Hindlimb muscle (tissue), 1 donor: Measurements from ENCODE around the gene MAP9. TPM values are rescaled to one million over a fixed set of nuclear protein-coding genes. Genes with fewer than 3 reads are reported as not detected.
"Not testable (repeated sequence)": the region's sequence is repeated elsewhere in the genome, so short reads cannot be mapped to it uniquely, and the experiment has no call there.

ENCODE experiments used
- DNase-seq: peaks from one replicate; pipeline ENCODE4 v3.0.0-alpha.2; 2013
- polyA plus RNA-seq: library from polyadenylated mRNA; unstranded; fragments of 120-200 nt; gene quantifications from one replicate; pipeline ENCODE4 v1.2.1, GENCODE V29; 2013; ENCODE audit not compliant: insufficient read length

Gene MAP9
- 3.4 TPM for polyA plus RNA-seq

DNA sequence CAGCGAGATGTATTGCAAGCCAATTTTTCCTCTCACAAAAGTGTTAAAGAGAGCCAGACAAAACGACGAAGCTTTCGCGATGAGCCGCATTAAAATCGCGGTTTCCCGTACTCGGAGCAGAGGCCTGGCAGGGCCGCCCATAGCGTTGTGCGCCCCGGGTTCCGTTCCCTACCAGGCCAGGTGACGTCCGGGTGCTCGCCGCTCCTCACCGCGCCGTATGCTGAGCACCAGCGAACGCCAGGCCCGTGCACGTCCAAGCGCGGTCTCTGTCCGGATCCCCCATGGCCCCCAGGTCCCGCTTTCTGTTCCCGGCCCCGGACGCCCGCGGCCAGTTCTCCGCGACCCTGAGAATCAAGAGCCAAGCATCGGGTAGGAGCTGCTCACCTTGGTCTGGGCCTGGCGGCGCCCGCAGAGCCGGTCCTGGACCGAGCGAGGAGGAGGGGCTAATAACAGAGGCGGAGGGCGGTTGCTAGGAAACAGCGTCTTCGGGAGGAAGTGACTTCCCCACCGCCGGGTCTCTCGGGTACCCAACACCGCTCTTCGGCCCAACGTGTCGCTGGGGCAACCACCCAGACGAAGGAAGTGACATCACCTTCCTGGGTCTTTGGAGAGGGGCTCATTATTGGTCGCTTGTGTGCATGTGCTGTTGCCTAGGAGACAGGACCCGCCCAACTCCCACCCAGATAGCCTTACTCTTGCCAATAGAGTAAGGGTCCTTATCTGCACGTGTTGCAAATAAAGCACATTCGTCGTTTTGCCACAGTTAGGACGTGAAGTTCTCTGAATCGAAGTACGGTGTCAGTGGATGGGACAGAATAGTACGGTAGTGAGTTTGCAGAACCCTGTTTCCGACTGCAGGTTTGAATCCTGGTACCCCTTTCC, at the start of gene MAP9:
MAP9 (minus strand) TSS at position 579 of the 882 bp plus-strand sequence. CDS start 1,115 bp downstream, outside the sequence.
- DNase-seq, result peak; percentile 92

- DNase-seq, result not testable (repeated sequence)
Measured at GRCh38 chr4:155424778-155425177, 48.0 kb upstream of the MAP9 start.

DNA sequence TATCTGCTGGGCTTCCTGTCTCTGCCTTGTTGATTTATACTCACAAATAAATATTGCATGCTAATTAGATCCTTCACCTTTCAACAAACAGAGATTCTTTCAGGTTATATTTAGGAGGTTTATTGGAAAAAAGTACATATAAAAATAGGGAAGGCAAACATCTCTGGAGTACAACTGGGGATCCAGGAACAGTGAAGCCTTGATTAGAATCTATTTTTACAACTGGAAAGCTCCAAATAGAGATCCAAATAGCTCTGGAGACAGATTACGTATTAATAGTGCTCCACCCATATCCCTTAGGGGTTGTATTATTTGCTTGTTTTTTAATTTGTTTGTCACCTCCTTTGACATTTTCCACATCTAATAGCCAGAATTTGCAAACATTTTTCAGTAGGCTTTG, 46.9 kb upstream of the MAP9 start:
- DNase-seq, result no peak

GRCh38 chr4:155419266-155419665, 42.5 kb upstream of the MAP9 start:
- no peak for DNase-seq

DNA sequence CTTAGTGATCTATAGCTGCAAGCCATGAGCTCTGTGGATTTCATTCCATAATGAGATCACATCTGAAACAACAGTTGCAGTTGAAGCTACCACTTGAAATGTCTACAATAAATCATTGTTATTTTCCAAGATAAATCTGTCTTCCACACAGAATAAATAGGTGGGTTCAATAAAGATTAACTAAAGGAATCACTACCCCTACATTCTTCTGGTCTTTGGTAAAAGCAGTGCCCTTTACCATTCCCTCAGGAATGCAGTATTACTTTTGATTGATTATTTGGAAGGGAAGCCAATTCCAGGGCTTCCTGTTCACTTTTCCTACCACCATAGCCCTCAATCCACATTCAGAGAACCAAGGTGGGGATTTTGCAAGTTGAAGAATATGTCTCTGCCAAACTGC, 38.9 kb upstream of the MAP9 start:
- DNase-seq, result no peak

DNA sequence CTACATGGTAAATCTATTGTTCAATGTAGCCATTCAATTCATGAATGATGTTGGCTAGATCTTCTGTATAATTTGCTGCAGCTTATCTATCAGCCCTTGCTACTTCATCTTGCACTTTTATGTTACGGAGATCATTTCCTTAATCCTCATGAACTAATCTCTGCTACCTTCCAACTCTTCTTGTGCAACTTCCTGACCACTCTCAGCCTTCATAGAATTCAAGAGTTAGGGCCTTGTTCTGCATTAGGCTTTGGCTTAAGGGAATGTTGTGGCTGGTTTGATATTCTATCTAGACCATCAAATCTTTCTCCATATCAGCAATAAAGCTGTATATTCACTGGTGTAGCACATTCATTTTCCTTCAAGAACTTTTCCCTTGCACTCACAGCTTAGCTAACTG, 36.7 kb upstream of the MAP9 start:
- DNase-seq, result no peak

GRCh38 chr4:155411546-155411945, 34.8 kb upstream of the MAP9 start:
- DNase-seq, result no peak

GRCh38 chr4:155408796-155409195, 32.0 kb upstream of the MAP9 start:
- no peak for DNase-seq

DNA sequence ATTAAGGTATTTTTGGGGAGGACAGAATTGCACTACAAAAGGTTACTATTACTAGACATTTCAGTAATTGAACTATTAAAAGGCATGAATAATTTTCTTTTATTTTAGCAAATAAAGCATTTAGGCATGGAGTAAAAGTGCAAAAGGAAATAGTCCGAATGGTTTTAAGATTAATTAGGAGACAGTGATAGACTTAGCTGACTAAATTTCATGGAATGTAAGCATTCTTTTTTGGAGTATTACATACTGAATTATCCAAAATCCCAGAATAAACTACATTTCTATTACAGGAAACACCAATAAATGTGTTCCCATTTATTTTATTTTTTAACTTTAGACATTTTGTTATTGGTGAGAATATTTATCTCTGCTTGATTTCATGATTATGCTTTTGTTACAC, 30.7 kb upstream of the MAP9 start:
- no peak for DNase-seq

- DNase-seq, result no peak
Measured at GRCh38 chr4:155405059-155405458, 28.3 kb upstream of the MAP9 start.

- DNase-seq, result peak; percentile 12
Measured at GRCh38 chr4:155403886-155404285, 27.1 kb upstream of the MAP9 start.

GRCh38 chr4:155402941-155403340, 26.2 kb upstream of the MAP9 start:
- no peak for DNase-seq

DNA sequence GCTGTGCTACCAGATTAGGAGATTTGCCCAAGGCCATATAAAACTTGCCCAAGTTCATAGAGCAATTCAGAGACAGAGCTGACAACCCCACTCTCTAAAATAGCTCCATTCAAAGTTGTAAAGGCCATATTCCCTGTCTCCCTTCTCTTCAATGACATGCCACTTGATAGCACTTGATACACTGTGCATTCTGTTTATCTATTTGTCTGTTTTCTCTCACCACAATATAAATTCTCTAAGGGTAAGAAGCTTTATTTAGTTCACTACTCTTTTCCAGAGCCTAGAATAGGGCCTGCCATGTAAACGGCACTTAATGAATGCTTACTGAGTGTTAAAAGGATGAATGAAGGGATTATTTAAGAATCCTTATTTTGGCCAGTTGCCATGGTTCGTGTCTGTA, 24.1 kb upstream of the MAP9 start:
- DNase-seq, result no peak

- no peak for DNase-seq
Measured at GRCh38 chr4:155399974-155400697, 23.4 kb upstream of the MAP9 start.

DNA sequence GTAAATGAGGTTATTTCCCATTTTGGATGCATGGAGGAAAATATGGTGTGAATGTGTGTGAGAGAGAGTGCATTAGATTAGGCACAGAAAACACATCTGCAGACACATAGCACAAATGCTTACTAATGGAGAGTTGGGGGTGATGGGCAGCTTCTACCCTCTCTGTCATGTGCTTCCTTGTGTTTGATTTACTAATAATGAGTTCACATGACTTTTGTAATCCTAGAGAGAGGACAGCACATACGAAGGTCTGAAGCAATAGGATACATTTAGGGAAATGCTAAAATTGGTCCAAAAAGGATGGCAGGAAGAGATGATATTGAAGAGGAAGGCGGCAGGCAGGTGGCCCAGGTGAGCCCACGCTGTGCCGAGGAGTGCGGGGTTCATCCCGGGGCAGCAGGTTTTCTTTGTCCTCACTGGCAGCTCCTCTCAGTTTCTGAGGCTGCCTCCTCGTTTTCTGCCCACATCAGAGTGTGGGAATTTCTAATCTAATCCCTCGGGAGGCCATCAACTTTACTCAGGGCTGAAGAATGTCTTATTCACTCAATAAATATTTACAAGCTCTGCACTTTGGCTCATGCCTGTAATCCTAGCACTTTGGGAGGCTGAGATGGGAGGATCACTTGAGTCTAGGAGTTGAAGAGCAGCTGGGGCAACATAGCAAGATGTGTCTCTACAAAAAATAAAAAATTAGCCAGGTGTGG, 15.9 kb upstream of the MAP9 start:
- DNase-seq, result no peak

GRCh38 chr4:155391932-155392331, 15.2 kb upstream of the MAP9 start:
- DNase-seq, result no peak

- no peak for DNase-seq
Measured at GRCh38 chr4:155388162-155388561, 11.4 kb upstream of the MAP9 start.

- DNase-seq, result no peak
Measured at GRCh38 chr4:155383541-155383940, 6.8 kb upstream of the MAP9 start.

DNA sequence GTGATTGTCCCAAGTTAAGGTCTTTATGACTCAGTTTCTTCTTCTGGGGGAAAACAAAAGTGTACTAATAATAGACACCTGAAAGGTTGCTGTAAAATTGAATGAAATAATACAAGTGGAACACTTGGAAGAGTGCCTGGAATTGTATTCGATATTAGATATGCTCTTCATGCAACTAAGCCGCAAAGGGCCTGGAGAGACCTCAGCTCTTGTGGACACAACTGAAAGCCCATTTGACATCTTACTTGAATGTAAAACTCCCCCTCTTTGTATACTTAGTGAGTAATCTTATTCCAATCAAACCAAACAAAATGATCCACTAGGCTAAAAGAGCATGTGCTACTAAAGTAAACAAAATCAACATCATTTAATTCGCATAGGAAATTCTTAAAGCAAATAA, 511 bp upstream of the MAP9 start:
- peak; percentile 10 for DNase-seq

- no peak for DNase-seq
Measured at GRCh38 chr4:155371432-155372043, 5.2 kb downstream of the MAP9 start.

GRCh38 chr4:155367608-155368007, 9.2 kb downstream of the MAP9 start:
- DNase-seq, result no peak

GRCh38 chr4:155353923-155354540, 22.7 kb downstream of the MAP9 start:
- DNase-seq, result peak; percentile 61
